GM21528 (cell line): ENCODE results near the gene CTDSPL.

ENCODE experiments used
- ATAC-seq: cut with Tn5 transposase; IDR thresholded peaks from one replicate; pipeline ENCODE4 v1.9.1; 2021; ENCODE audit warnings: mild to moderate bottlenecking, moderate library complexity; ENCODE audit not compliant: unreplicated experiment, low FRiP score

Gene CTDSPL

GRCh38 chr3:37995652-37996641 lies 134.3 kb downstream of the CTDSPL start:
- ATAC-seq: no peak

GRCh38 chr3:37996785-37997301 lies 135.2 kb downstream of the CTDSPL start:
- peak; percentile 57 for ATAC-seq

DNA sequence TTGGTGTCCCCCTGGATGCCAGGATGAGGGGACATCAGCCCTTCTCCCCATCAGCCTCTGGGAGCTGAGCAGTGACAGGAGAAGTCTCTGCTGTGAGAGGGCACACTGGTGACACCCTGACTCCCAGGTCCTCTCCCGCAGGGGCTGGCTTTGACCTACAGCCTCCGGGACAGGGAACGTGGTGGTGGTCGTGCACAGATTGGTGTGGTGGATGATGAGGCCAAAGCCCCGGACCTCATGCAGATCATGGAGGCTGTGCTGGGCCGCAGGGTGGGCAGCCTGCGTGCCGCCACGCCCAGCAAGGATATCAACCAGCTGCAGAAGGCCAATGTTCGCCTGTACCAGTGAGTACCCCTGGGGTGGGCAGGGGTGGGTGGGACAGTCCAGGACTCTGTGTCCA lies 135.7 kb downstream of the CTDSPL start:
- no peak for ATAC-seq

- no peak for ATAC-seq
Measured at GRCh38 chr3:37997791-37998370, 136.2 kb downstream of the CTDSPL start.

- ATAC-seq: no peak
Measured at GRCh38 chr3:37999836-38000235, 138.2 kb downstream of the CTDSPL start.

- ATAC-seq: no peak
Measured at GRCh38 chr3:38000242-38000916, 138.7 kb downstream of the CTDSPL start.

DNA sequence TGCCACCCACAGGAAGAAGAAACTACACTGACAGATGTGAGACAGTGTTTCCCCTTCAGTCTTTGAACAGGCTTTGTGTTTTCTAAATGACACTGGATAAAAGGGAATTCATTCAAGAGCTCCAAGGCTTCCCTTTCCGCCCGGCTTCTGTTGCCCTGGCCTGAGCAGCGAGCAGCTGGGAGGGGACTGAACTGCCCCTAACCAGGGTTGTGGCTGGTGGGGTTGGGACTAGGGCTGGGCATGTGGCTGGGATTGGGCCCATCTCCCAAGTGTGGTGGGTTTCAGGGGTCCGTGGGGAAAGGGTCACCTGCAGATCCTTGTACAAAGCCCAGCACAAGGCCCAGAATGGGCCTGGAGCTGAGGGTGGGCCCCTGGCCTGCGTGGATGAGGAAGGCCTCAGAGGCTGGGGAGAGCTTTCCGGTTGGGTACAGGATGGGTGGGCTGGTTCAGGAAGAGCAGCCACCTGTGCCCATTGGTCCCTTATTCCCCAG lies 139.3 kb downstream of the CTDSPL start:
- ATAC-seq: no peak

GRCh38 chr3:38001456-38002081 lies 139.9 kb downstream of the CTDSPL start:
- no peak for ATAC-seq

DNA sequence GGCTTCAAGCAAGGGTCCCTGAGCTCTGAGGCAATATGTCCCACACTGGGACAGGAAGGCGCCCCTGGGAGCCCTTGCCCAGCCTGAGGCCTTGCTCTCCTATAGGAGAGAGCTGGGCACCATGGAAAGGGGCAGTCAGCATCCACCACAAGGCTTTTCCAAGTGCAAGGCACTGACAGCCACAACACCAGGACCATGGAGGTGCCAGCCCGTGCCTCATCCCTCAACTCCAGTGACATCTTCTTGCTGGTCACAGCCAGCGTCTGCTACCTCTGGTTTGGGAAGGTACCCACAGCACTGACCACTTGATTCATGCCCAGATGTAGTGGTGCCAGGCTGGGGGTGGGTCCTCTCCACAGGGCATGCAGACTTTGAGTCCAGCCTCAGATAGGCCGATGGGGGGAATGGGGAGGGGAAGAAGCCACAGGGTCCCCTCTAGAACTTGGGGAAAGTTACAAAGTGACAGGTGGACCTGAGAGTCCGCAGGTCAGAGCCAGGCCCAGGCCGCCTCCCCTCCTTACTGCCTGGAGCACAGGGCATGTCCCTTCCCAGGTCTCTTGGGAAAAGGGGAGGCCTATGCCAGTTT lies 140.7 kb downstream of the CTDSPL start:
- ATAC-seq: no peak

GRCh38 chr3:38002940-38003339 lies 141.3 kb downstream of the CTDSPL start:
- no peak for ATAC-seq

DNA sequence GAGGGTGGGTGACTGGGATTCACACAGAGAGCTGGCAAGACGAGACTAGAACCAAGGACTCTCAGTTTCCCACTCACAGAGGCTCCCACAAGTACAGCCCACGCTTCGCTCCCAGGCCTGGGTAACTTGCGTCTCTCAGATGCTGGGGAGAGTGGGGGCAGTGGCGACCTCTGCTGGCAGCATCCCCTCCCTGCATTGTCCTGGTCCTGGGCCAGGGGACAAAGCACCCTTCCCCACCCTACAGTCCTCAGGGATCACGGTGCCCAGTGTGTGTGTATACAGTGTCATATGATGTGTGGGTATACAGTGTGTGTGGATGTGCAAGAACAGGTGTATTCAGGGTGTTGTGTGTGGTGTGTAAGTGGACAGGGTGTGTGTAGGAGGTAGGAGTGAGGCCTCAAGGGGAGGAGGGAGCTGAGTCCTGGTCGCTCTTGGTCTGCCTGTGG lies 141.7 kb downstream of the CTDSPL start:
- ATAC-seq: no peak

DNA sequence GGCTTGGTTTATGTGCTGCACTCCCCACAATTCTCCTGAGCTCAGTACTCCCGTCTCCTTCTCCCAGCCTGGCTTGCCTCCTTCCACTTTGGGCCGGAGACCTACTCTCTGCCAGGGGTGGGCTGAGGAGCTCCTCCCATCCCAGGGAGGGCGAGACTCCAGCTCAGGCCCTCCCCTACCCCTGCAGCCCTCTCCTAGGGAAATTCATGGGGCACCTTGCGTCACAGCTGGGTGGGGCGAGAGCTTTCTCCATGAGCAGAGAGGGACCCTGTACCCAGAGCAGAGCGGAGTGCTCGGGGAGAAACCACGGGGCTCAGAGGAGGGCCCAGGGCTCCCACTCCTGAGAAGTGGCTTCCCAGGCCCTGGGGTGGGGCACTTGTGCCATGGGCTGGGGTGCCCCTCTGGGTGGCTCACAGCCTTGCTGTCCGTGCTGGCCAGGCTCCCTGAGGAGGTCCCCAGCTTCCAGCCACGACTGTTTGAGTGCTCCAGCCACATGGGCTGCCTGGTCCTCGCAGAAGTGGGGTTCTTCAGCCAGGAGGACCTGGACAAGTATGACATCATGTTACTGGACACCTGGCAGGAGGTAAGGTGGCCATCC lies 142.2 kb downstream of the CTDSPL start:
- no peak for ATAC-seq

DNA sequence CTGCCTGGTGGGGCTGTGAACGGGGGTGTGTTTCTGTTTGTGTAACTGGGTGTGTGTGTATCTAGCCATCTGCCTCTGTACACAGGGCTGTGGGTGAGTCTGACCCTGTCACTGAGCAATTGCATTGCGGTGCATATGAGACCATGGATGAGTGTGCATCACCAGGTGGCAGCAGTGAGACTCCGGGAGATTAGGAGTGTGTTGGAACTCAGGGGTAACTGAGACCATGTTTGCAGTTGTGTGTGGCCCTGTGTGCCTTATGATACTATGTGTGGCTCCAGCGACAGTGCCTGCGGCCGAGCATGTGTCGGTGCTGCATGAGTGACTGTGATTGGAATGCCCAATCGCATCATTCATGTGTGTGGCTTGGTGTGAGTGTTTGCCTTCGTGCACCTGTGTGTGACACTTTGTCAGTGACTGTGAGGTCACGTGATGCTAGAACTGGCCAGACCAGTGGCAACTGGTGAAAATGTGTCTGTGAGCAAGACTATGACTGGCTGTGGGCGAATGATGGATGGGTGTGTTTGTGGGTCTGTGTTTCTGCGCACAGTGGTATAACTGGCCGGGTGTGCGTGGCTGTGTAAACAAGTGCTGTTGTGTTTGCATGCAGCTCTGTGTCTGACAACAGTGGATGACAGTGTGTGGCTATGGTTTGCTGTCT lies 142.9 kb downstream of the CTDSPL start:
- ATAC-seq: no peak

GRCh38 chr3:38005076-38006020 lies 143.7 kb downstream of the CTDSPL start:
- ATAC-seq: no peak

GRCh38 chr3:38006031-38006430 lies 144.4 kb downstream of the CTDSPL start:
- no peak for ATAC-seq

DNA sequence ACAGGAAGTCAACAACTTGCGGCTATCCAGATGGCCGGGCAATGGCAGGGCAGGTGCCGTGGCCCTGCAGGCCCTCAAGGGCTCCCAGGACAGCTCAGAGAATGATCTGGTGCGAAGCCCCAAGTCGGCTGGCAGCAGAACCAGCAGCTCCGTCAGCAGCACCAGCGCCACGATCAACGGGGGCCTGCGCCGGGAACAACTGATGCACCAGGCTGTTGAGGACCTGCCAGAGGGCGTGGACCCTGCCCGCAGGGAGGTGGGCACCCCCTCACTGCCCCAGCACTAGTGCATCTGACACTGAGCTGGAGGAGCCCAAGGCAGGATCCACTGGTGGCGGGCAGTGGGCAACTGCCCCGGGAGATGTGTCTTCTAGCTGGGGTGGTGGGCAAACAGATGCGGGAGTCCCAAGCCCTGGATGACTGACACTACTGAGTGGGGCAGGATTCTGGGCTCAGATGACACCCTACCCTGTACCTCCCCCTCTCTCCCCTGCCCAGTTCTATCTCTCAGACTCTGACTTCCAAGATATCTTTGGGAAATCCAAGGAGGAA lies 144.8 kb downstream of the CTDSPL start:
- no peak for ATAC-seq

DNA sequence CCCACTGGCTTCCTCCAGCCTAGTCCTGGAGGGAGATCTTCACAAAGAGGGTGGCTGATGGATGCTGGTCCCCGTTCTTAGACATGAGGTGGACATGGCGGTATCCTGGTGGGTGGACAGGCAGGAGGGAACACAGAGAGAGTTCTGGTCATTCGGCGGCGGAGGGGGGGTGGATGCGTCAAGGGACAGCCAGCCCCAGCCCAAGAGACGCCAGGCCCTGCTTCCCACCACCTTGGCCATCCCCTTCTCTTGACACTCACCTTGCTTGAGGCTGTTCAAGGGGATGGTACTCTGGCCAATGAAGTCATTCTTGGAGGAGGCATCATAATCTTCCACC lies 146.0 kb downstream of the CTDSPL start:
- no peak for ATAC-seq

- no peak for ATAC-seq
Measured at GRCh38 chr3:38008191-38008701, 146.6 kb downstream of the CTDSPL start.
